GM12873 (cell line): Measurements from ENCODE around the gene LRRC49.

Source experiments
- TF ChIP-seq, protein P1 (sequence below): IDR thresholded peaks from 2 replicates; pipeline ENCODE4 v1.5.1; 2012; ENCODE audit warnings: low read depth, mild to moderate bottlenecking, moderate library complexity, low read length, control low read depth; ENCODE audit not compliant: insufficient read depth; ENCODE audit errors: missing control alignments

Gene LRRC49

DNA sequence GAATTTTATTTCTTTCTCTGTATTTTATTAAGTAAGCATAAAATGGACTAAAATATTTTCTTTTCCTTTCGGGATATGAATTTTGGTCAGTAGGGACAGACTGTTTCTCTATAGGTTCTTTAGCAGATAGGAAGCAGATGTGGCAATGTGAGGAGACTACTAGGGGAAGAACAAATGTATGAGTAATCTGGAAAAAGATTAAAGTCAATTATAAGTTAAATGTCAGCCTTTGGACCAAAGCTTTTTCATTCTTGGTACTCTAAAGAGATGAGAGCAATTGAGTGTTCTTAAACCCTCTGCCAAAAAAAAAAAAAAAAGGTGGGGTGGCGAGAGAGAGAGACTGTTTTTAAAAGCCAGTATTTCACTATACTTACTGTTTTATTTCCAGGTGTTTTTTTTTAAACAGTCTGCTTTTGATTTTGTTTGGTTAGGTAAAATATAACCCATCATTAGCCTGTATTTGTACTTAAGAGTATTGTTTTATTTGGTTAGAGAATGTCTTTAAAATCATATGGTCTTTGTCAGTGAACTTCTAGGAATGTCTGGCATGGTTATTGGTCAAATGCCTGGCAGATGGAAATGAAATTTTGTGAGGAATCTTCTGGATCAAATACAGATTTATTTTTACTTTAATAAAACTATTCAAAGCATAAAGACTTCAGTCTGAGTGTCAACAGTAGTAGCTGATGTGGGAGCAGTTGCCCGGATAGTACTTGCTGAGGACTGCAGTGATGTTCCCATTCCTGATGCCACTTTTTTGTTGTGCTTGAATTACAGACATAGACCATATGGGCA lies 63.8 kb downstream of the LRRC49 start:
- TF ChIP-seq, protein P1, sequence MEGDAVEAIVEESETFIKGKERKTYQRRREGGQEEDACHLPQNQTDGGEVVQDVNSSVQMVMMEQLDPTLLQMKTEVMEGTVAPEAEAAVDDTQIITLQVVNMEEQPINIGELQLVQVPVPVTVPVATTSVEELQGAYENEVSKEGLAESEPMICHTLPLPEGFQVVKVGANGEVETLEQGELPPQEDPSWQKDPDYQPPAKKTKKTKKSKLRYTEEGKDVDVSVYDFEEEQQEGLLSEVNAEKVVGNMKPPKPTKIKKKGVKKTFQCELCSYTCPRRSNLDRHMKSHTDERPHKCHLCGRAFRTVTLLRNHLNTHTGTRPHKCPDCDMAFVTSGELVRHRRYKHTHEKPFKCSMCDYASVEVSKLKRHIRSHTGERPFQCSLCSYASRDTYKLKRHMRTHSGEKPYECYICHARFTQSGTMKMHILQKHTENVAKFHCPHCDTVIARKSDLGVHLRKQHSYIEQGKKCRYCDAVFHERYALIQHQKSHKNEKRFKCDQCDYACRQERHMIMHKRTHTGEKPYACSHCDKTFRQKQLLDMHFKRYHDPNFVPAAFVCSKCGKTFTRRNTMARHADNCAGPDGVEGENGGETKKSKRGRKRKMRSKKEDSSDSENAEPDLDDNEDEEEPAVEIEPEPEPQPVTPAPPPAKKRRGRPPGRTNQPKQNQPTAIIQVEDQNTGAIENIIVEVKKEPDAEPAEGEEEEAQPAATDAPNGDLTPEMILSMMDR = no peak

DNA sequence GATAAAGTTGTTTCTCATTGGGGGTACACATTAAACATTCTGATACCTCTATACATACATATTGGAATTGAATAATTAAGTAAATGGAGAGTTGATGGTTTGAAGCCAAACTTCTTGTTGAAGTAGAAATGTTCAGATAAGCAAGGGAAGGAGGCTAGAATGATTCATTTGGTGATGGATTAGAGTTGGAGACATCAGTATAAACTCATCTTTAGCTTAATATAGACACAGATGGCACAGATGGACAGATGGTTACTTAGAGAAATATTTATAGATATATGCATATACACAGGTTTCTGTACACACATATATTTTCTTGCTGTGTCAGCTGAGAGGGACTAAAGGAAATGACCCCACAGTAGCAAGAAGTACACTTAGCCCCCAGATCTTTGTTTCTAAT lies 69.5 kb downstream of the LRRC49 start:
- TF ChIP-seq, protein P1 = no peak

DNA sequence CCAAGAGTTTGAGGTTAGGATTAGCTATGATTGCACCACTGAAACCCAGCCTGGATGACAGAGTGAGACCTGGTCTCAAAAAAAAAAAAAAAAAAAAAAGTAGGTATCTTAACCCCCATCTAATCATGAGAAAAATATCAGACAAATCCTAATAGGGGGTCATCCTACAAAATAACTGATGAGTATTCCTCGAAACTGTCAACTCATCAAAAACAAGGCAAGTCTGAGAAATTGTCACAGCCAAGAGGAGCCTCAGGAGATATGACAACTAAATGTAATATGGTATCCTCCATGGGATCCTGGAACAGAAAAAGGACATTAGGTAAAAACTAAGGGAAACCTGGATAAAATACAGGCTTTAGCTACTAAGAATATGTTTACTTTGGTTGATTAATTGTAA lies 70.6 kb downstream of the LRRC49 start:
- TF ChIP-seq, protein P1 = no peak

DNA sequence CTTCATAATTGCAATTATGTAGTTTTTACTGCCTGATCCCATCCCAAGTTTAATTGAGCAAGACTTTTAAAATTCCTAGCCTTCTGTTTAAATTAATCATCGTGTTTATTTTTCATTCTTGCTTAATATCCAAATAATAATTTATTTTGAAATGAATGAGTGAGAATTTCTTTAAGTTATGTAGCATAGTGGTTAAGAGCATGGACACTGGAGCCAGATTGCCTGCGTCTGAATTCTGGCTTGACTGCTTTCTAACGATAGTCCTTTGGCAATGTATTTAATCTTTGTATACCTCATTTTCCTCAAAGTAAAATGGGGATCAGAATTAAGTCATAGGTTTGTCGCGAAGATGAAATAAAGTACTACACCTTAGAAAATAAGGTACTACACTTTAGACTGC lies 71.4 kb downstream of the LRRC49 start:
- TF ChIP-seq, protein P1 = no peak

DNA sequence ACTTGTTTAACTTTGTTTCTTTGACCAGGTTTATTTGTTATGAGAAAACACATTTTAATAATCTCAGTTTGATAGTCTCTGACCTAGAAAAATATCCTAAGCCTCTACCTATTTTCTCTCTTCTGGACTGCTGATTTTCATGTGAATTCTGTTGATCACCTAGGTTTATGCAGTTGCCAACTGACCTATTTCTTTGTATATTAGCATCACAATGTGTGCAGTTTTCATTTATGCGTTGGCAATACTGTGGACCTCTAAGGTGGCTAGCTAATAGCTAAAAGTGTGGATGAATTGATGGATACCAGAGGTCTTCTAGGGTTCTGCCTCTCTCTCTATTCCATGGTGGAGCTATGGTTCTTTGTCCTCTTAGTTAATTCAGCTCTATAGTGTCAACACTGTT lies 72.1 kb downstream of the LRRC49 start:
- TF ChIP-seq, protein P1 = no peak

DNA sequence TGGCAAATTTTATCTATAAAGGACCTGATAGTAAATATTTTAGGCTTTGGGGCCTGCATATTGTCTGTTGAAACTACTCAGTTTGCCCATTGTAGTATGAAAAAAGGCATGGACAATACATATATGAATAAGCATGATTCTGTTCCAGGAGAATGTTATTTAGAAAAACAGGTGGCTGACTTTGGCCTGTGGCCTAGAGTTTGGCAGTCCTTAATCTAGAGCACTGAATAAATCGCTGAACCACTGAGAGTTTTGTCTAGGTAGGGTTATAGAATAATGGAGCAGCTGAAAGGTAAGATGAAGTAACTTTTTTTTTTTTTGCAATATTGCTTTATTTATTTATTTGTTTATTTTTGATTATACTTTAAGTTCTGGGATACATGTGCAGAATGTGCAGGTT lies 75.0 kb downstream of the LRRC49 start:
- TF ChIP-seq, protein P1 = no peak

DNA sequence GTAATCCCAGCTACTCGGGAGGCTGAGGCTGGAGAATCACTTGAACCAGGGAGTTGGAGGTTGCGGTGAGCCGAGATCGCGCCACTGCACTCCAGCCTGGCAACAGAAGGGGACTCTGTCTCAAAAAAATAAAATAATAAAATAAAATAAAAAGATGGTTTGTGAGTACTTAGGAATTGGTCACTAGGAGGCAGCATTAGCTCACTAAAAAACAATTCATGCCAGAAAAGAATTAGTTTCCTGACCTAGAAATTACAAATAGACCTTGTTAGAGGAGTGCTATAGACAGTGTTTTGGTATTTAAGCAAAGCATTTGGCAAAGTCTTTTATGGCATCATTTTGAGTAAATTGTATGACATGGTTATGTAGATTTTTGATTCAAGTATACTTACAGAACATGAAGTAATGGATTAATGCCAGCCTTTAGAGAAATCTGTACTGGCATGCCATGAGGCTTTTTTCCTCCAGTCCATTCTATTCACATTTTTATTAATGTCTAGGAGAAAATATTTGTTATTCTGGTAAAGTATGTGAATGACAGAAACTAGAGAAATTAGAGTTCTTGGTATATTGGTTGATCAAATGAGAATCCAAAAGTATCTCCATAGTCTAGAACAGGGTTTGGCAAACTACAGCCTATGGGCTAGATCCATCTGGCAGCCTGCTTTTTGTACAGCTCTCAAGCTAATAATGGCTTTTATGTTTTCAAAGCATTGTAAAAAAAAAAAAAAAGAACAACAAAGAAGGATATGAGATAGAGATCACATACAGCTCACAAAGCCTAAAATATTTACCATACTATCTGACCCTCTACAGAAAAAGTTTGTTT lies 81.6 kb downstream of the LRRC49 start:
- TF ChIP-seq, protein P1 = peak; percentile 31
